ENCODE results near the gene MRPS35. TPM values are rescaled to one million over a fixed set of nuclear protein-coding genes. Genes with fewer than 3 reads are reported as not detected.

Gene MRPS35
- total and polyA plus RNA-seq, 2 donors (not counting 1 experiment from before 2014, with no cell fraction given) = 17.4 to 24.5 TPM

GRCh38 chr12:27707216-27707615 lies 3.4 kb upstream of the MRPS35 start:
- DNase-seq = no peak
- intact Hi-C loops (cut with micrococcal nuclease) = no loop called here

More at GRCh38 chr12:27707216-27707615, 3.4 kb upstream of the MRPS35 start:
- Histone ChIP-seq H3K79me2 (ENCODE audit: control insufficient read depth, insufficient read depth, low read length) (peaks cover 20% of the 10 kb centered on the region), H3K9ac (ENCODE audit: low read length) (no peak overlapping the region), H3K4me1 (ENCODE audit: control insufficient read depth in 2 of 2, insufficient read depth in 2 of 2, low read length in 2 of 2) (peaks cover 11 to 14% of the 10 kb centered on the region in 2 donors), H3K36me3 (replicated peaks in 1 of 2; ENCODE audit: control extremely low read depth in 1 of 2, control insufficient read depth in 1 of 2, extremely low read depth in 1 of 2, insufficient read depth in 2 of 2, low read length in 1 of 2) (no peaks in the 10 kb centered on the region), H3K4me3 (ENCODE audit: control extremely low read depth in 1 of 5, extremely low read depth in 1 of 5, insufficient read depth in 1 of 5, low read depth in 2 of 5, low read length in 4 of 5) (no peak overlapping the region), H4K20me1 (ENCODE audit: control insufficient read depth, insufficient read depth, low read length, poor library complexity, severe bottlenecking) (peaks cover 4% of the 10 kb centered on the region), H3K27ac (ENCODE audit: low read length in 2 of 2) (no peak overlapping the region), H2AFZ (ENCODE audit: insufficient read depth, low read depth, low read length, poor library complexity, severe bottlenecking) (no peak overlapping the region), H3K9me3 (ENCODE audit: control extremely low read depth in 1 of 3, control insufficient read depth in 2 of 3, insufficient read depth in 1 of 3, low read length in 2 of 3) (peaks cover 0 to 4% (median 0%) of the 10 kb centered on the region in 3 donors), H3K27me3 (replicated peaks in 1 of 4; ENCODE audit: control extremely low read depth in 1 of 4, control insufficient read depth in 3 of 4, insufficient read depth in 4 of 4, low read length in 3 of 4) (peaks cover 0 to 4% (median 0%) of the 10 kb centered on the region in 4 experiments), H3K4me2 (replicated peaks; ENCODE audit: low read depth, low read length, poor library complexity, severe bottlenecking) (no peak overlapping the region)
- TF ChIP-seq EZH2 (IDR thresholded peaks at IDR 0.05; ENCODE audit: borderline replicate concordance, insufficient read depth, low read depth, low read length, poor library complexity, severe bottlenecking) = no peak
- no peak for TF ChIP-seq CTCF (IDR thresholded peaks at IDR 0.05)
- Mint-ChIP-seq H3K27ac (no peak overlapping the region), H3K4me3 (no peak overlapping the region), H3K27me3 (peaks cover 7% of the 10 kb centered on the region), H3K4me1 (peaks cover 21% of the 10 kb centered on the region), H3K9me3 (ENCODE audit: insufficient read depth) (no peaks in the 10 kb centered on the region)
- ChIA-PET CTCF (interaction anchor here (1.1 to 7.0 kb wide), 2 partner anchors 10 to 274 kb away, joined by 5 to 44 read pairs; no protein-coding TSS in a partner anchor), POLR2A (interaction anchor here (0.6 kb wide), 1 partner anchor 973 kb away, joined by 6 read pairs; no protein-coding TSS in a partner anchor)
- no peak for ATAC-seq (ENCODE audit: low read depth)
- WGBS (ENCODE audit: insufficient coverage) = 100% methylated on average over 1 of the region's 2 CpGs
